ENCODE results near the gene GPATCH4.

- TF ChIP-seq CTCF (IDR thresholded peaks at IDR 0.05; ENCODE audit: low read depth, low read length, missing input control) = no peak
- TF ChIP-seq MAX (IDR thresholded peaks at IDR 0.05) = no peak
- TF ChIP-seq, protein P1, sequence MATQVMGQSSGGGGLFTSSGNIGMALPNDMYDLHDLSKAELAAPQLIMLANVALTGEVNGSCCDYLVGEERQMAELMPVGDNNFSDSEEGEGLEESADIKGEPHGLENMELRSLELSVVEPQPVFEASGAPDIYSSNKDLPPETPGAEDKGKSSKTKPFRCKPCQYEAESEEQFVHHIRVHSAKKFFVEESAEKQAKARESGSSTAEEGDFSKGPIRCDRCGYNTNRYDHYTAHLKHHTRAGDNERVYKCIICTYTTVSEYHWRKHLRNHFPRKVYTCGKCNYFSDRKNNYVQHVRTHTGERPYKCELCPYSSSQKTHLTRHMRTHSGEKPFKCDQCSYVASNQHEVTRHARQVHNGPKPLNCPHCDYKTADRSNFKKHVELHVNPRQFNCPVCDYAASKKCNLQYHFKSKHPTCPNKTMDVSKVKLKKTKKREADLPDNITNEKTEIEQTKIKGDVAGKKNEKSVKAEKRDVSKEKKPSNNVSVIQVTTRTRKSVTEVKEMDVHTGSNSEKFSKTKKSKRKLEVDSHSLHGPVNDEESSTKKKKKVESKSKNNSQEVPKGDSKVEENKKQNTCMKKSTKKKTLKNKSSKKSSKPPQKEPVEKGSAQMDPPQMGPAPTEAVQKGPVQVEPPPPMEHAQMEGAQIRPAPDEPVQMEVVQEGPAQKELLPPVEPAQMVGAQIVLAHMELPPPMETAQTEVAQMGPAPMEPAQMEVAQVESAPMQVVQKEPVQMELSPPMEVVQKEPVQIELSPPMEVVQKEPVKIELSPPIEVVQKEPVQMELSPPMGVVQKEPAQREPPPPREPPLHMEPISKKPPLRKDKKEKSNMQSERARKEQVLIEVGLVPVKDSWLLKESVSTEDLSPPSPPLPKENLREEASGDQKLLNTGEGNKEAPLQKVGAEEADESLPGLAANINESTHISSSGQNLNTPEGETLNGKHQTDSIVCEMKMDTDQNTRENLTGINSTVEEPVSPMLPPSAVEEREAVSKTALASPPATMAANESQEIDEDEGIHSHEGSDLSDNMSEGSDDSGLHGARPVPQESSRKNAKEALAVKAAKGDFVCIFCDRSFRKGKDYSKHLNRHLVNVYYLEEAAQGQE (IDR thresholded peaks at IDR 0.05) = no peak
- TF ChIP-seq RAD21 (IDR thresholded peaks at IDR 0.05) = no peak
- TF ChIP-seq SP1 (IDR thresholded peaks at IDR 0.05) = no peak
- TF ChIP-seq GABPA (IDR thresholded peaks at IDR 0.05 in 1 of 2, conservative IDR thresholded peaks at IDR 0.05 in 1 of 2) = no peak
- no peak for TF ChIP-seq FOXA1 (IDR thresholded peaks at IDR 0.05)
- no peak for TF ChIP-seq YY1 (IDR thresholded peaks at IDR 0.05)
- TF ChIP-seq FOXA2 (IDR thresholded peaks at IDR 0.05) = no peak
- no peak for TF ChIP-seq TAF1 (conservative IDR thresholded peaks at IDR 0.05)
- TF ChIP-seq EGR1 (IDR thresholded peaks at IDR 0.05; ENCODE audit: low read depth in 2 of 2) = no peak
- TF ChIP-seq, protein P2, sequence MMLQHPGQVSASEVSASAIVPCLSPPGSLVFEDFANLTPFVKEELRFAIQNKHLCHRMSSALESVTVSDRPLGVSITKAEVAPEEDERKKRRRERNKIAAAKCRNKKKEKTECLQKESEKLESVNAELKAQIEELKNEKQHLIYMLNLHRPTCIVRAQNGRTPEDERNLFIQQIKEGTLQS (IDR thresholded peaks at IDR 0.05) = no peak
Measured at GRCh38 chr1:156615946-156616345, 14.7 kb upstream of the GPATCH4 start.

All from liver (tissue), 3 donors.